HepG2 (cell line): Measurements from ENCODE around the gene SLC16A6. TPM values are rescaled to one million over a fixed set of nuclear protein-coding genes. Genes with fewer than 3 reads are reported as not detected.
A peak's percentile ranks its signal among the peaks of the same experiment; 100 is the strongest.

Experiments
- ELF1 ChIP-seq: sonication (generic); formaldehyde crosslinking; IDR thresholded peaks from 2 replicates; pipeline ENCODE4 v1.4.0; 2020; ENCODE audit warnings: missing genetic modification reagents
- FOXC1 ChIP-seq: sonication (generic); formaldehyde crosslinking; IDR thresholded peaks from 2 replicates; pipeline ENCODE4 v1.8.0; 2022; ENCODE audit warnings: mild to moderate bottlenecking, missing genetic modification reagents, borderline replicate concordance
- HDAC1 ChIP-seq: sonication (generic); formaldehyde crosslinking; IDR thresholded peaks from 2 replicates; pipeline ENCODE4 v1.5.1; 2020; ENCODE audit warnings: mild to moderate bottlenecking, missing genetic modification reagents
- HNF4A ChIP-seq: sonication (generic); formaldehyde crosslinking; IDR thresholded peaks from 2 replicates; pipeline ENCODE4 v1.4.0; 2020; ENCODE audit warnings: missing genetic modification reagents
- JUNB ChIP-seq: sonication (generic); formaldehyde crosslinking; IDR thresholded peaks from 2 replicates; pipeline ENCODE4 v1.8.0; 2022; ENCODE audit warnings: missing genetic modification reagents, mild to moderate bottlenecking, borderline replicate concordance
- KDM3A ChIP-seq: IDR thresholded peaks from 2 replicates; pipeline ENCODE4 v1.6.1; 2018; ENCODE audit warnings: low read depth, missing compliant biosample characterization
- NCOA2 ChIP-seq: sonication (generic); formaldehyde crosslinking; IDR thresholded peaks from 2 replicates; pipeline ENCODE4 v1.8.0; 2022; ENCODE audit warnings: inconsistent platforms
- REL ChIP-seq: sonication (generic); formaldehyde crosslinking; conservative IDR thresholded peaks from 2 replicates; pipeline ENCODE4 v1.8.0; 2022; ENCODE audit warnings: mild to moderate bottlenecking, missing genetic modification reagents, moderate library complexity
- SAP130 ChIP-seq: IDR thresholded peaks from 2 replicates; pipeline ENCODE4 v1.6.1; 2016; ENCODE audit warnings: low read depth
- SOX5 ChIP-seq: IDR thresholded peaks from 2 replicates; pipeline ENCODE4 v1.6.1; 2016; ENCODE audit warnings: borderline replicate concordance
- SRSF1 ChIP-seq: fragments of 200-400 bp; formaldehyde crosslinking; optimal IDR thresholded peaks from 2 replicates; pipeline ENCODE3; 2017; ENCODE audit warnings: mild to moderate bottlenecking, low read depth, low read length, moderate library complexity
- TEAD3 ChIP-seq: optimal IDR thresholded peaks from 2 replicates; pipeline ENCODE3; 2016; ENCODE audit warnings: borderline replicate concordance
- TFAP4 ChIP-seq: sonication (generic); IDR thresholded peaks from 2 replicates; pipeline ENCODE4 v1.6.1; 2016; ENCODE audit warnings: low read depth, borderline replicate concordance
- ZNF138 ChIP-seq: sonication (generic); formaldehyde crosslinking; IDR thresholded peaks from 2 replicates; pipeline ENCODE4 v1.5.0; 2020; ENCODE audit warnings: mild to moderate bottlenecking, low read depth, missing genetic modification reagents
- ZNF530 ChIP-seq: sonication (generic); formaldehyde crosslinking; IDR thresholded peaks from 2 replicates; pipeline ENCODE4 v1.5.0; 2020; ENCODE audit warnings: low read depth, mild to moderate bottlenecking, missing genetic modification reagents
- ZNF558 ChIP-seq: sonication (generic); formaldehyde crosslinking; IDR thresholded peaks from 2 replicates; pipeline ENCODE4 v1.9.0; 2022; ENCODE audit warnings: mild to moderate bottlenecking, missing genetic modification reagents, borderline replicate concordance
- ZNF563 ChIP-seq: sonication (generic); formaldehyde crosslinking; IDR thresholded peaks from 2 replicates; pipeline ENCODE4 v1.8.0; 2022; ENCODE audit warnings: mild to moderate bottlenecking, moderate library complexity, missing genetic modification reagents
- ZNF687 ChIP-seq: sonication (generic); formaldehyde crosslinking; IDR thresholded peaks from 2 replicates; pipeline ENCODE4 v1.5.1; 2020; ENCODE audit warnings: mild to moderate bottlenecking, missing genetic modification reagents, moderate library complexity
- ZNF841 ChIP-seq: sonication (generic); formaldehyde crosslinking; IDR thresholded peaks from 2 replicates; pipeline ENCODE4 v1.8.1; 2023; ENCODE audit warnings: missing genetic modification reagents, borderline replicate concordance
- ZSCAN21 ChIP-seq: sonication (generic); formaldehyde crosslinking; IDR thresholded peaks from 2 replicates; pipeline ENCODE4 v1.8.0; 2022; ENCODE audit warnings: mild to moderate bottlenecking, missing genetic modification reagents, moderate library complexity, borderline replicate concordance
- ZSCAN25 ChIP-seq: sonication (generic); formaldehyde crosslinking; IDR thresholded peaks from 2 replicates; pipeline ENCODE4 v1.8.0; 2022; ENCODE audit warnings: mild to moderate bottlenecking, missing genetic modification reagents
- polyA plus RNA-seq, 8 experiments: library from polyadenylated mRNA; depleted of rRNA in 3 of 8; stranded (reverse) in 7 of 8; unstranded in 1 of 8; fragments of >200 nt; fragmentation: Illumina TruSeq in 4 of 8; extraction: Trizol in 4 of 8; gene quantifications; 2 replicates each; pipeline versions ENCODE4 v1.2.1 to v1.2.3, GENCODE V29; 2011 to 2016; ENCODE audit warnings: low read depth in 4 of 8, missing spikeins in 1 of 8, mixed read lengths in 1 of 8; ENCODE audit not compliant: insufficient read depth in 1 of 8
- total RNA-seq, 5 experiments: library from RNA; depleted of rRNA; stranded (reverse); fragments of >200 nt; fragmentation: Illumina TruSeq; extraction: Trizol; gene quantifications; 2 replicates each; pipeline ENCODE4 v1.2.3, GENCODE V29; 2016; ENCODE audit warnings: low read depth in 1 of 5
- TF ChIP-seq, protein P1 (sequence below): IDR thresholded peaks from 2 replicates; pipeline ENCODE4 v1.6.1; 2012; ENCODE audit warnings: inconsistent platforms
- TF ChIP-seq, protein P2 (sequence below): sonication (generic); formaldehyde crosslinking; IDR thresholded peaks from 2 replicates; pipeline ENCODE4 v1.5.1; 2020; ENCODE audit warnings: mild to moderate bottlenecking, missing genetic modification reagents, moderate library complexity

The SLC16A6 gene
- total and polyA plus RNA-seq, 2 of the 13 experiments (the other 11 are each of a cell fraction or from before 2014, with no cell fraction given), result 1.1 to 44.7 TPM

- TF ChIP-seq ZNF687 (peak; percentile 90), ZNF558 (CRISPR knock-in tag) (0 out of 2 replicates have a peak, but pooled peaks have one; percentile 36), HNF4A (no peak), NCOA2 (CRISPR knock-in tag) (peak; percentile 23; the same call in 1 of the 2 replicates), ZSCAN25 (0 out of 2 replicates have a peak, but pooled peaks have one; percentile 16), ZNF841 (CRISPR knock-in tag) (no peak), SAP130 (peak; percentile 87), ZSCAN21 (CRISPR knock-in tag) (peak; percentile 39; the same call in 1 of the 2 replicates), SOX5 (CRISPR knock-in tag) (no peak), ZNF138 (CRISPR knock-in tag) (no peak), ZNF530 (CRISPR knock-in tag) (no peak), HDAC1 (CRISPR knock-in tag) (peak; percentile 36), FOXC1 (CRISPR knock-in tag) (peak; percentile 43; the same call in 1 of the 2 replicates), ELF1 (CRISPR knock-in tag) (peak; percentile 12; the same call in 1 of the 2 replicates), ZNF563 (CRISPR knock-in tag) (peak; percentile 60; the same call in 1 of the 2 replicates), SRSF1 (peak; percentile 28), TEAD3 (CRISPR knock-in tag) (peak; percentile 40), KDM3A (CRISPR knock-in tag) (peak; percentile 34; the same call in 1 of the 2 replicates), JUNB (CRISPR knock-in tag) (no peak), REL (CRISPR knock-in tag) (no peak; the same call in 1 of the 2 replicates), TFAP4 (peak; percentile 70; the same call in 1 of the 2 replicates)
- TF ChIP-seq, protein P1, sequence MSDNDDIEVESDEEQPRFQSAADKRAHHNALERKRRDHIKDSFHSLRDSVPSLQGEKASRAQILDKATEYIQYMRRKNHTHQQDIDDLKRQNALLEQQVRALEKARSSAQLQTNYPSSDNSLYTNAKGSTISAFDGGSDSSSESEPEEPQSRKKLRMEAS, result peak; percentile 58; the same call in 1 of the 2 replicates
- TF ChIP-seq, protein P2, sequence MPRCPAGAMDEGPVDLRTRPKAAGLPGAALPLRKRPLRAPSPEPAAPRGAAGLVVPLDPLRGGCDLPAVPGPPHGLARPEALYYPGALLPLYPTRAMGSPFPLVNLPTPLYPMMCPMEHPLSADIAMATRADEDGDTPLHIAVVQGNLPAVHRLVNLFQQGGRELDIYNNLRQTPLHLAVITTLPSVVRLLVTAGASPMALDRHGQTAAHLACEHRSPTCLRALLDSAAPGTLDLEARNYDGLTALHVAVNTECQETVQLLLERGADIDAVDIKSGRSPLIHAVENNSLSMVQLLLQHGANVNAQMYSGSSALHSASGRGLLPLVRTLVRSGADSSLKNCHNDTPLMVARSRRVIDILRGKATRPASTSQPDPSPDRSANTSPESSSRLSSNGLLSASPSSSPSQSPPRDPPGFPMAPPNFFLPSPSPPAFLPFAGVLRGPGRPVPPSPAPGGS (CRISPR knock-in tag), result peak; percentile 90; the same call in 1 of the 2 replicates
Observed at GRCh38 chr17:68290268-68290954, 516 bp downstream of the SLC16A6 start (continued).
